ENCODE results near the gene OR10J1. TPM values are rescaled to one million over a fixed set of nuclear protein-coding genes. Genes with fewer than 3 reads are reported as not detected.
"Not testable (repeated sequence)": the region's sequence is repeated elsewhere in the genome, so short reads cannot be mapped to it uniquely, and the experiment has no call there.

The OR10J1 gene
- total RNA-seq (2014; rRNA removed; shearing (Covaris generic)): not detected in 2 replicates

GRCh38 chr1:159439422-159439821 lies at the start of gene OR10J1:
OR10J1 (plus strand) TSS chr1:159439722; CDS start chr1:159439792, 70 bp downstream.
- DNase-seq (ENCODE audit: low read depth): no peak

- no peak for DNase-seq (ENCODE audit: low read depth)
These were observed 32.7 kb upstream of the OR10J1 start for GRCh38 chr1:159406821-159407220.

GRCh38 chr1:159408862-159409400 lies 30.6 kb upstream of the OR10J1 start:
- DNase-seq (ENCODE audit: low read depth): no peak

GRCh38 chr1:159421821-159422220 lies 17.7 kb upstream of the OR10J1 start:
- no peak for DNase-seq (ENCODE audit: low read depth)

GRCh38 chr1:159428536-159428935 lies 11.0 kb upstream of the OR10J1 start:
- no peak for DNase-seq (ENCODE audit: low read depth)

- DNase-seq (ENCODE audit: low read depth): peak; percentile 55
These were observed 10.3 kb upstream of the OR10J1 start for GRCh38 chr1:159429074-159429861.

GRCh38 chr1:159430985-159431384 lies 8.5 kb upstream of the OR10J1 start:
- no peak for DNase-seq (ENCODE audit: low read depth)

- DNase-seq (ENCODE audit: low read depth): no peak
These were observed 7.6 kb upstream of the OR10J1 start, which contains the start of gene OR10J4 for GRCh38 chr1:159431904-159432303. OR10J4 (plus strand) TSS chr1:159432204.

GRCh38 chr1:159436469-159436868 lies 3.1 kb upstream of the OR10J1 start:
- DNase-seq (ENCODE audit: low read depth): no peak

GRCh38 chr1:159441360-159441759 lies 1.8 kb downstream of the OR10J1 start:
- DNase-seq (ENCODE audit: low read depth): no peak

GRCh38 chr1:159442428-159442827 lies 2.9 kb downstream of the OR10J1 start:
- DNase-seq (ENCODE audit: low read depth): no peak

- DNase-seq (ENCODE audit: low read depth): no peak
These were observed 3.7 kb downstream of the OR10J1 start for GRCh38 chr1:159443066-159443750.

GRCh38 chr1:159444511-159444910 lies 5.0 kb downstream of the OR10J1 start:
- no peak for DNase-seq (ENCODE audit: low read depth)

- DNase-seq (ENCODE audit: low read depth): no peak
These were observed 8.7 kb downstream of the OR10J1 start for GRCh38 chr1:159448181-159448580.

GRCh38 chr1:159449605-159450004 lies 10.1 kb downstream of the OR10J1 start:
- not testable (repeated sequence) for DNase-seq (ENCODE audit: low read depth)

- no peak for DNase-seq (ENCODE audit: low read depth)
These were observed 20.0 kb downstream of the OR10J1 start for GRCh38 chr1:159459551-159459950.

GRCh38 chr1:159465191-159465603 lies 25.7 kb downstream of the OR10J1 start:
- peak; percentile 21 for DNase-seq (ENCODE audit: low read depth)

GRCh38 chr1:159468321-159468720 lies 28.8 kb downstream of the OR10J1 start:
- DNase-seq (ENCODE audit: low read depth): no peak

GRCh38 chr1:159469921-159470533 lies 30.5 kb downstream of the OR10J1 start:
- no peak for DNase-seq (ENCODE audit: low read depth)

GRCh38 chr1:159473335-159473734 lies 33.8 kb downstream of the OR10J1 start:
- no peak for DNase-seq (ENCODE audit: low read depth)

- no peak for DNase-seq (ENCODE audit: low read depth)
These were observed 35.4 kb downstream of the OR10J1 start for GRCh38 chr1:159474926-159475325.

GRCh38 chr1:159483501-159483900 lies 44.0 kb downstream of the OR10J1 start:
- DNase-seq (ENCODE audit: low read depth): no peak
